Stimulated activated CD4-positive, alpha-beta T cell treated with anti-CD3 and anti-CD28 coated beads, Interleukin-1b, Interleukin-23, amount 100 ng/mL, for 1 hour (primary cell): Measurements from ENCODE around the gene LILRA2.
"Not testable (repeated sequence)": the region's sequence is repeated elsewhere in the genome, so short reads cannot be mapped to it uniquely, and the experiment has no call there.

Experiments
- DNase-seq, 2 donors: peaks; one replicate each; pipeline ENCODE4 v3.0.0-alpha.2; 2020; ENCODE audit warnings: low read depth in 2 of 2

LILRA2 gene

GRCh38 chr19:54571715-54572615, 1.6 kb upstream of the LILRA2 start:
- not testable (repeated sequence) for DNase-seq

- no peak for DNase-seq
Observed at GRCh38 chr19:54572696-54573311, 786 bp upstream of the LILRA2 start.

GRCh38 chr19:54574051-54574450, 461 bp downstream of the LILRA2 start:
- DNase-seq: no peak

- DNase-seq: no peak
Observed at GRCh38 chr19:54574527-54575056, 1.0 kb downstream of the LILRA2 start.

- not testable (repeated sequence) for DNase-seq
Observed at GRCh38 chr19:54575205-54575604, 1.6 kb downstream of the LILRA2 start.

GRCh38 chr19:54576411-54576976, 2.9 kb downstream of the LILRA2 start:
- no peak for DNase-seq

GRCh38 chr19:54577334-54577733, 3.7 kb downstream of the LILRA2 start:
- no peak for DNase-seq

- DNase-seq: not testable (repeated sequence)
Observed at GRCh38 chr19:54578268-54578667, 4.7 kb downstream of the LILRA2 start.

- DNase-seq: no peak
Observed at GRCh38 chr19:54586397-54586796, 12.8 kb downstream of the LILRA2 start.

- DNase-seq: no peak
Observed at GRCh38 chr19:54587026-54587425, 13.4 kb downstream of the LILRA2 start.

GRCh38 chr19:54593445-54593844, 19.9 kb downstream of the LILRA2 start, which contains the start of gene LILRA1:
TSS of gene LILRA1 (plus strand) at chr19:54593632. CDS start at chr19:54594245, 613 bp downstream.
- DNase-seq: not testable (repeated sequence)

- not testable (repeated sequence) for DNase-seq
Observed at GRCh38 chr19:54593931-54594626, 20.5 kb downstream of the LILRA2 start.

- no peak for DNase-seq
Observed at GRCh38 chr19:54594737-54595136, 21.1 kb downstream of the LILRA2 start.

- not testable (repeated sequence) for DNase-seq
Observed at GRCh38 chr19:54595680-54596436, 22.3 kb downstream of the LILRA2 start.

GRCh38 chr19:54600212-54600611, 26.6 kb downstream of the LILRA2 start:
- no peak for DNase-seq

GRCh38 chr19:54606230-54606629, 32.6 kb downstream of the LILRA2 start:
- DNase-seq: no peak

GRCh38 chr19:54606891-54607784, 33.5 kb downstream of the LILRA2 start:
- no peak for DNase-seq

GRCh38 chr19:54607785-54608150, 34.2 kb downstream of the LILRA2 start:
- DNase-seq: no peak

GRCh38 chr19:54608205-54608604, 34.6 kb downstream of the LILRA2 start:
- DNase-seq: no peak

GRCh38 chr19:54608792-54609191, 35.2 kb downstream of the LILRA2 start:
- no peak for DNase-seq
